Measurements from ENCODE around the gene CCDC137. TPM values are rescaled to one million over a fixed set of nuclear protein-coding genes. Genes with fewer than 3 reads are reported as not detected.

The CCDC137 gene
- total RNA-seq, 4 donors from 2014 or later = 4.4 to 11.4 (median 8.8) TPM

DNA sequence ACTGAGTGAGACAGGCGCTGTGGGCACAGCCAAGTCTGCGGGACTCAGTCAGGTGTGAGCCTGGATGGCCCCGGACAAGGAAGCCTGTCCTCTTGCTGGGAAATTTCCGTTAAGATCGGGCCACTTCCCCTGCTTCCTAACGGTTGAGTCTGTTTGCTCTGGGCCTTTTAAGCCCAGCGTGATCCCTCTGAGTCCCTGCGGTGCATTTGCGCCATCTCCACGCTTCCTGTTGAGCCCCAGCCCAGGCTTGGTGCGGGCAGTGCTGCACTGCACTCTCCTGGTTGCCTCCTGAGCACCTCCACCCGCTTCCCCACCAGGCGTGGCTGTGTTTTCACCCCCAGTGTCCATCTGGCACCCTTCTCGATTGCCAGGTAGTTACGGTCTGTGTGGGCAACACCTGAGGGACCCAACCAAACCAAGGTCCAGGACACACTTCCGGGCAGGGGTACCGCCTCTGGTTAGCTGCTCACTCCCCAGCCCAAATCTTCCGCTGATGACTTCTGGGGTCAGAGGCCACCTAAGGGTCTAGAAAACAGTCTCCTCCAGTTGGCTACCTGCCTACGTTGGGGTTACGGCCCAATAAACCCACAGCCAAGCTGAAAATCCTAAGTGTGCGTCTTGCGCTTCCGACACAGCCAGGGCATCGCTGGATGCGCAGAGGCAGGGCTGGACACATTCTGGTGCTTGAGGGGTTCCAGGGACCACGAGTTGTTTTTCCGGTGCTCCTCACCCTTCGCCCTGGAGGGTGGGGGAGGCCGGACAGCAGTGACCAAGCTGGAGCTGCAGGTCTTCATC is 44.2 kb downstream of the CCDC137 start:
- Histone ChIP-seq H3K9me3 (no peaks in the 10 kb centered on the region), H3K27ac (no peak overlapping the region), H3K4me1 (peaks cover 23 to 27% of the 10 kb centered on the region in 2 donors), H3K27me3 (no peaks in the 10 kb centered on the region), H3K36me3 (peaks cover 10 to 13% of the 10 kb centered on the region in 2 donors), H3K4me3 (replicated peaks in 1 of 3) (no peak overlapping the region)
- TF ChIP-seq POLR2A (IDR thresholded peaks at IDR 0.05) = no peak
- TF ChIP-seq, protein P1, sequence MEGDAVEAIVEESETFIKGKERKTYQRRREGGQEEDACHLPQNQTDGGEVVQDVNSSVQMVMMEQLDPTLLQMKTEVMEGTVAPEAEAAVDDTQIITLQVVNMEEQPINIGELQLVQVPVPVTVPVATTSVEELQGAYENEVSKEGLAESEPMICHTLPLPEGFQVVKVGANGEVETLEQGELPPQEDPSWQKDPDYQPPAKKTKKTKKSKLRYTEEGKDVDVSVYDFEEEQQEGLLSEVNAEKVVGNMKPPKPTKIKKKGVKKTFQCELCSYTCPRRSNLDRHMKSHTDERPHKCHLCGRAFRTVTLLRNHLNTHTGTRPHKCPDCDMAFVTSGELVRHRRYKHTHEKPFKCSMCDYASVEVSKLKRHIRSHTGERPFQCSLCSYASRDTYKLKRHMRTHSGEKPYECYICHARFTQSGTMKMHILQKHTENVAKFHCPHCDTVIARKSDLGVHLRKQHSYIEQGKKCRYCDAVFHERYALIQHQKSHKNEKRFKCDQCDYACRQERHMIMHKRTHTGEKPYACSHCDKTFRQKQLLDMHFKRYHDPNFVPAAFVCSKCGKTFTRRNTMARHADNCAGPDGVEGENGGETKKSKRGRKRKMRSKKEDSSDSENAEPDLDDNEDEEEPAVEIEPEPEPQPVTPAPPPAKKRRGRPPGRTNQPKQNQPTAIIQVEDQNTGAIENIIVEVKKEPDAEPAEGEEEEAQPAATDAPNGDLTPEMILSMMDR (IDR thresholded peaks at IDR 0.05) = no peak
- 13 to 21% methylated on average over 11 to 25 of the region's 29 CpGs for WGBS, 2 donors
- DNase-seq = peak in 1 of 2 donors; percentile 32
- intact Hi-C loops (cut with DNase I) = loop anchor here (5.0 kb wide), 1 partner anchor 147 kb away; no protein-coding TSS in a partner anchor

DNA sequence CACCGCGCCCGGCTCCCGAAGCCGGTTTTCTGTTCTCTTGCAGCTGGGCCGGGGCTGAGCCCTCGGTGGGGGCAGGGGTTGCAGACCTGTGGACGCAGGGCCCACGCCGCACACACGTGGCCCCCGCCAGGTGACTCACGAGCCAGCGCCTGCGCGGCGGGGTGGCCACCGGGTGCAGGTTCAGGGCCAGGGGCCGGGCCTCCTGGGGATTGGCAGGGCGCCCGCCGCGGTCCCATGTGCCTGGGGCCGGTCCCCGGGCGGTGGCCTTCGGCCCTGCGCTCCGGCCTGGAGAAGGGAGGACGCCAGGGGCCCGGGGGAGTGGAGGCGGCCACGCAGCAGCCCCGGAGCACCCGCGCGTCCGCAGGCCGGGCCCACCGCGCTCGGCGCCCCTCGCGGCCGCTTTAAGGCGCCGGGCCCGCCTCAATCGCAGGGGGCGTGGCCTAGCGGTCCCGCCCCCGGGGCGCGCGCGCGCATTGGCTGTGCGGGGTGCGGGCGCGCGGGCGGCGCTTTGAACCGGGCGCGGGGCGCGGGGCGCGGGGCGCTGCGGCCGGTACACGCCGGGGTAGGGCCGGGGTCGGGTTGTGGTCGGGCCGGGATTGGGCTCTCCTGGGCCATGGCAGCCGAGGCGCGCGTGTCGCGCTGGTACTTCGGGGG is 45.4 kb downstream of the CCDC137 start, which contains the start of gene SLC25A10:
Gene SLC25A10 (plus strand): TSS at position 471 of the 654 bp plus-strand sequence. CDS start 143 bp downstream, at position 614.
- Histone ChIP-seq H3K9me3 (no peaks in the 10 kb centered on the region), H3K27ac (peak within 1 kb of the TSS in 1 of 3 donors; percentile 59), H3K36me3 (peaks cover 5 to 8% of the 10 kb centered on the region in 2 donors), H3K4me3 (replicated peaks in 1 of 3) (peak within 1 kb of the TSS; percentile 42 to 78 (median 65)), H3K27me3 (no peaks in the 10 kb centered on the region), H3K4me1 (peaks cover 23 to 27% of the 10 kb centered on the region in 2 donors)
- intact Hi-C loops (cut with DNase I) = loop anchor here (5.0 kb wide), 1 partner anchor 145 kb away; no protein-coding TSS in a partner anchor
- peak; percentile 89 to 90 for DNase-seq
- peak in 1 of 2 donors; percentile 53 for TF ChIP-seq POLR2A (IDR thresholded peaks at IDR 0.05)
- TF ChIP-seq, protein P1 (IDR thresholded peaks at IDR 0.05) = peak in 2 of 6 experiments; percentile 8 to 15
- 0% methylated on average over 1 to 6 of the region's 89 CpGs for WGBS, 2 donors

DNA sequence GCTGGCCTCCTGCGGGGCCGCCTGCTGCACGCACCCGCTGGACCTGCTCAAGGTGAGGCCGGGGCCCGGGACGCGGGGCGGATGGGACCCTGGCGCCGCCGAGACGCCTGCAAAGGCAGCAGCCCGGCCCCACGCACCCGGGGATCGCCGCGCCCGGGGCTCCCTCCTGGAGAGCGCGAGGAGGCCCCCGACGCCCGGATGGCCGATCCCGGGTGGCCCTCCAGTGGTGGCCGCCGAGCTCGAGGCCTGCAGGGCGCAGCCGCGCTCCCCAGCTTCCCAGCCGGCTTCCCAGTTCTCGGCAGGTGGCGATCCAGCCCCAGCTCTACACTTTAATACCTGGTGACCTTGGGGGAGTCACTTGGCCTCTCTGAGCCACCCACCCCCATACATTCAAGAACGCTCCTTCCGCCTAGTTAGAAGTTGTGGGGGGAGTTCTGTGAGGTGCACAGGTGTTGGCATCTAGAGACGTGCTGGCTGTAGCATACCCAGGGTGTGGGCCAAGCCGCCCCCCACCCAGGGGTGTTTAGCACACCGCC is 46.0 kb downstream of the CCDC137 start:
- 0% methylated on average over 2 of the region's 41 CpGs; no CpG with 5 or more reads in 1 of the 2 donors for WGBS, 2 donors
- no peaks in the 10 kb centered on the region for H3K27me3 ChIP-seq
- intact Hi-C loops (cut with DNase I) = loop anchor here (5.0 kb wide), 1 partner anchor 145 kb away; no protein-coding TSS in a partner anchor
- no peak overlapping the region for H3K27ac ChIP-seq
- H3K4me1 ChIP-seq = peaks cover 23 to 27% of the 10 kb centered on the region in 2 donors
- TF ChIP-seq, protein P1 (IDR thresholded peaks at IDR 0.05) = peak in 1 of 6 experiments; percentile 16
- no peak for TF ChIP-seq POLR2A (IDR thresholded peaks at IDR 0.05)
- H3K9me3 ChIP-seq = no peaks in the 10 kb centered on the region
- peaks cover 0 to 2% of the 10 kb centered on the region in 2 donors for H3K36me3 ChIP-seq
- H3K4me3 ChIP-seq (replicated peaks in 1 of 3) = peak overlapping the region; percentile 42 to 78 (median 65)
- DNase-seq = peak; percentile 45 to 52

DNA sequence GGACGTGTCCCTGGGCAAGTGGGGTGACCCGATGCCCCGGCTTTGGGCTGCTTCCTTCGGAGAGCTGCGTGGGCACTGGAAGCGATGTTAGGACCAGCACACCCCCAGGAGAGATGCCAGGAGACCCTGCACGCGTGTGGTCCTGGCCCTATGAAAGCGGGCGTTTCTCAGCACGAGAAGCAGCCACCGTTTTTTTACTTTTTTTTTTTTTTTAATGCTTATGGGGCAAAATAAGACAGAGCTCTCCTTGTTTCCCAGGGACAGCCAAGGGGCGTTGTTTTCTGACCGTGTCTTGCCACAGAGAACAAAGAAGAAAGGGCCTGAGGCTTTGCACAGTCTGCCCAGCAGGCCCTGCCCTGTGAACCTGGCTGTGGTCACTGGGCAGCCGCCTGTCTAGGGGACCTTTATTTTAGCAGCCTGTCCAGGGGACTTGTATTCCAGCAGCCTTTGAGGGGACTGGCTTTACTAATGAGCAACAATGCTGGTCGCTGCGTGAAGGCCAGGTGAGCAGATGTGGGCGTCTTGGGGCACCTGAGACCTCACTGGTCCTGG is 46.5 kb downstream of the CCDC137 start:
- no peaks in the 10 kb centered on the region for H3K27me3 ChIP-seq
- no peaks in the 10 kb centered on the region for H3K9me3 ChIP-seq
- 31 to 58% methylated on average over 10 to 11 of the region's 18 CpGs for WGBS, 2 donors
- H3K4me3 ChIP-seq (replicated peaks in 1 of 3) = peak overlapping the region in 1 of 3 donors; percentile 78
- no peak overlapping the region for H3K27ac ChIP-seq
- TF ChIP-seq, protein P1 (IDR thresholded peaks at IDR 0.05) = no peak
- no peak for TF ChIP-seq POLR2A (IDR thresholded peaks at IDR 0.05)
- peak in 1 of 2 donors; percentile 22 for DNase-seq
- H3K36me3 ChIP-seq = no peaks in the 10 kb centered on the region
- intact Hi-C loops (cut with DNase I) = loop anchor here (5.0 kb wide), 1 partner anchor 144 kb away; no protein-coding TSS in a partner anchor
- H3K4me1 ChIP-seq = peaks cover 23 to 27% of the 10 kb centered on the region in 2 donors

Measured in thyroid gland (tissue), 4 donors.